D341Med (cell line): ENCODE measurements around the gene OR6T1.

Source experiments
- DNase-seq: peaks from one replicate; pipeline ENCODE4 v3.0.0; 2012; ENCODE audit warnings: low spot score

Gene OR6T1, protein sequence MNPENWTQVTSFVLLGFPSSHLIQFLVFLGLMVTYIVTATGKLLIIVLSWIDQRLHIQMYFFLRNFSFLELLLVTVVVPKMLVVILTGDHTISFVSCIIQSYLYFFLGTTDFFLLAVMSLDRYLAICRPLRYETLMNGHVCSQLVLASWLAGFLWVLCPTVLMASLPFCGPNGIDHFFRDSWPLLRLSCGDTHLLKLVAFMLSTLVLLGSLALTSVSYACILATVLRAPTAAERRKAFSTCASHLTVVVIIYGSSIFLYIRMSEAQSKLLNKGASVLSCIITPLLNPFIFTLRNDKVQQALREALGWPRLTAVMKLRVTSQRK

DNA sequence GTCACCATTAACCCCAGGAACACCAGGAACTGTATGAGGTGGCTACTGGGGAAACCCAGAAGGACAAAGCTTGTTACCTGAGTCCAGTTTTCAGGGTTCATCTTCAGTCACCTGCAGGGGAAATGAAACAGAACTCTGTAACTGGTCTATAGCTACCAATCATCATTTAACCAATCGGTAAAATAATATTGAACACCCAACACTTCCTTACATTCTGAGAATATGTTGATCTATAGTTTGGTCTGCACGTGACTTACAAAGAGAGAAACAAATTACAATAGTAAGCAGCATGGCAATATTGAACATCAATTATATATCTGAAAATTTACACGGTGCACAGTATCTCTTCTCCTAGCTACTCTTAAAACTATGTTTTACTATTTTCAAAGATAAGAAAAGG lies at the start of gene OR6T1:
TSS of gene OR6T1 (minus strand) at position 101 of the 400 bp plus-strand sequence. CDS start at position 101, 0 bp downstream.
- no peak for DNase-seq

GRCh38 chr11:123979311-123979710 lies 35.7 kb upstream of the OR6T1 start:
- no peak for DNase-seq

DNA sequence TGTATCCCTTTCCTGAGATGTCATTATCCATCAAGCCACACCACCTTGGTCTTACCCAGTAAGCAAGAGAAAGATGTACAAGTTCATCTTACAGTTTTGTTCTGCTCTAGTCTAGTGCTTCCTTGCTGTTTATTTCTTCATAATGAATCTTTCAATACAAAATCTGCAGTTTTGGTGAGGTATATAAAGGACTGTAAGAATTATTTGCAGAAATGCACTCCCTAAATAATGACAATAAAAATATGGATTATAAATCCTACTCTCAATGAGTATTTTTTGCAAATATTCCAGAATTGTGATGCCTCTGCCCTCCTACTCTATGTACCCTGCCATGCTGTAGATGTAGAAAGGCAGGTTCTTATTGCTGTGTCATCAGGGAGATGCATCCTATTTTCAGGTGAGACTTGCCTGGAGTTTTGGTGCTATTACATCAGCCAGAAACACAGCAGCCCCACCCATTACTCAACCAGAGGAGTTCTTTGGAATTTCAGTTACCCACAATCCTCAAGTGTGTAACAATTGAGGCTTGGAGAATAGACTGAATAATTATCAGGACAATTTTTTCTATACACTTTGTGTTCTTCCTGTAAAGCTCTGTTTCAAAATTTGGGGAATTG lies 34.2 kb upstream of the OR6T1 start, which contains the start of gene OR10S1:
TSS of gene OR10S1 (minus strand) at position 51 of the 617 bp plus-strand sequence. CDS start 117 bp downstream, outside the sequence.
- DNase-seq: no peak

DNA sequence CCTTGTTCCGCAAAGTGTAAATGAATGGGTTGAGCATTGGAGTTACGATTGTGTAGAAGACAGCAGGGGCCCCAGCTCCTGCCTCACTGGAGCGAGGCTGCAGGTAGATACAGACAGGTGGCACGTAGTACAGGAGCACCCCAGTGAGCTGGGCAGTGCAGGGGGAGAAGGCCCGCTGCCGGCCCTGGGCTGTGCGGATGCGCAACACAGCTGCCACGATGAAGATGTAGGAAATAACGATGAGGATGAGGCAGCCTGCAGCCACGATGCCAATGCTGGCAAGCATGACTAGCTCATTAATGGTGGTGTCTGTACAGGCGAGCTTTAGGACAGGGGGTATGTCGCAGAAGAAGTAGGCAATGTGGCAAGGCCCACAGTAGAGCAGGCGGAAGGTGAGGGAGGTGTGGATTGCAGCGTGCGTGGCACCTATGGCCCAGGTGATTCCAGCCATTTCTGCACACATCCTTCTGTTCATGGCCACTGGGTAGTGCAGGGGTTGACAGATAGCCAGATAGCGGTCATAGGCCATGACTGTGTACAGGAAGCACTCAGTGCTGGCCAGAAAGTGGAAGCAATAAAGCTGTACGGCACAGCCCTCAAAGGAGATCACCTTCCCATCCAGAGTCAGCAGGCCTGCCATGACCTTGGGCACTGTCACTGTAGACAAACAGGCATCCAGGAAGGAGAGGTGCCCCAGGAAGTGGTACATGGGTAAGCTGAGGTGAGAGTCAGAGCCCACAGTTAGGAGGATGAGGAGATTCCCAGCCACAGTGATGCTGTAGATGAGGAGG lies 33.3 kb upstream of the OR6T1 start:
- no peak for DNase-seq

GRCh38 chr11:123973816-123974215 lies 30.2 kb upstream of the OR6T1 start:
- no peak for DNase-seq

DNA sequence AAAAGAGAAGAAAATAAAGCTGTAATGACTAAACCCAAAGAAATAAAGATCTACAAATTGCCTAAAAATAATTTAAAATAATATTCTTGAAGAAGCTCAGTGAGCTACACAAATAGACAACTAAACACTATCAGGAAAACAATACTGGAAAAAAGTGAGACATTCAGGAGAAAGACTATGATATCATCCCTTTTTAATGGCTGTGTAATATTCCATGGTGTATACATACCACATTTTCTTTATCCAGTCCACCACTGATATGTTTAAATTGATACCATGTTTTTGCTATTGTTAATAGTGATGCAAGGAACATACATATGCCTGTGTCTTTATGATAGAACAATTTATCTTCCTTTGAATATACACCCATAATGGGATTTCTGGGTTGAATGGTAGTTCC lies 13.1 kb upstream of the OR6T1 start:
- DNase-seq: no peak

GRCh38 chr11:123945132-123945531 lies 1.5 kb upstream of the OR6T1 start:
- DNase-seq: no peak

- DNase-seq: no peak
Observed at GRCh38 chr11:123942413-123942812, 1.2 kb downstream of the OR6T1 start.

DNA sequence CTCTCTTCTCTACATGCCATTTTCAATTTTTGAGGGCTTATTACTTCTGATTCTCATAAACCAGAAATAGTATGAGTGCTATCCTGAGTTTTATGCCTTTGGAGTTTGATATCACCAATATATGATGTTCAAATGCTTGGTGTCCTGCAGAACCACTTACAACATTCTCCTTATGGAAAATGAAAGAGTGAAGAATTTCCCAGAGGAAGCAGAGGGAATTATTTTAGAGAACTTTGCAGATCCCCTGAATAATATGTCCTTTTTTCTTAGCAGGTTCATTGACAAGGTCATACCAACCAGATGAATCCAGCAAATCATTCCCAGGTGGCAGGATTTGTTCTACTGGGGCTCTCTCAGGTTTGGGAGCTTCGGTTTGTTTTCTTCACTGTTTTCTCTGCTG lies 4.3 kb downstream of the OR6T1 start, which contains the start of gene OR4D5:
TSS of gene OR4D5 (plus strand) at position 301 of the 400 bp plus-strand sequence. CDS start at position 301, 0 bp downstream.
- DNase-seq: no peak

- DNase-seq: no peak
Observed at GRCh38 chr11:123924027-123924426, 19.6 kb downstream of the OR6T1 start.

GRCh38 chr11:123920943-123921342 lies 22.7 kb downstream of the OR6T1 start:
- DNase-seq: no peak

DNA sequence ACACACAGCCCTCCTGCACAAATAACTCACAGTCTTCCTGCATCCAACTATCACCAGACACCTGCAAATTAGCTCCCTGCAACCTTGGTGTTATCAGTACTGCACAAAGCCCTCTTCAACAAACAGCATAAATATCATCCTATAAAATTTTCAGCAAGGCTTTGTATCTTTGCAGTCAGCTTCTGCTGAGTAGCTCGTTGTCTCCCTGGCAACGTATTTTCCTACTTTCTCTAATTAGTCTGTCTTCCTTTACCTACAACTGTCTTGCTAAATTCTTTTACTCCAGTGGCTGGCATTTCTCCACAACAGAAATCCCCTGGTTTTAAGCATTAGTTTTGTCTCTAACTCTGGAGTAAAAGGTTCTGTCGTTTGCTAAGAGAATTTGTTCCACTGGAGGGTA lies 37.8 kb downstream of the OR6T1 start:
- DNase-seq: no peak

DNA sequence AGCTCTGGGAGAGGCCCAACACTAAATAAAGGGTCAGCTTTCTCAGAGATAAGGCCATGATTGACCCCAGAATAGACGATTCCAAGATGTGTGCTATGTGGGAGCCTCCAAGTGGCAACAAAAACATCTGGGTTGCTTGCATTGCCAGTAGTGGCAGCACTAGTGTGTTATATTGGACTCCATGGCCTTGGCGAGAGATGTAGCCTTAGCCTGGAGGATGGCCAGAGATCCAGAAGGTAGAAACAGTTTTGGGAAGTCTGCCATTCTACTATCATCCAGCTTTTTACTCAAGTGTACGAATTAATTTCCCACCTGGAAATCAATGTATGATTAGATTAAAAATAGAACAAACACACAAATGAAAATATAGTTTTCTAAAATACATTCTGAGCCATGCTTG lies 38.7 kb downstream of the OR6T1 start:
- no peak for DNase-seq

GRCh38 chr11:123903932-123904331 lies 39.7 kb downstream of the OR6T1 start:
- DNase-seq: no peak

GRCh38 chr11:123901867-123902266 lies 41.8 kb downstream of the OR6T1 start, which contains the start of gene OR8D4:
Gene OR8D4 (plus strand): TSS chr11:123902167. CDS start chr11:123906432, 4,265 bp downstream.
- DNase-seq: no peak

DNA sequence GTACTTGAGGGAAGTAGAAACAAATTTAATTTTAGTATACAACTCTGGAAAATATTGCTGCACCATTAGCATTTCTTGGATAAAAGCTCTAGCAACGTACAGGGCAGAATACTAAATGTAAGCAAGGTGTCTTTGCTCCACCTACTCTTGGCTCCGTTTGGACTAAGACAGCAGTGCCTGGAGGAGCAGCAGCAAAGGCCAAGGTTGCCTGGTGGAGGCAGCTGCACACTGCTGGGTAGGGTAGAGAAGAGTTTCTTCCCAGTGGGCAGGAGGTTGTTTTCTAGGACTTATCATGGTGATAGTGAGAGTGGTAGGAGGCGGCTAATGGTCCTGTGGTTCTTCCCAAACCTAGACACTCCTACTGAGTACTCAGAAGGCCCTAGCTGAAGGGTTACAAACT lies 43.8 kb downstream of the OR6T1 start:
- no peak for DNase-seq
